ENCODE results near the gene KANK4.
A peak's percentile ranks its signal among the peaks of the same experiment; 100 is the strongest.

KANK4 gene

DNA sequence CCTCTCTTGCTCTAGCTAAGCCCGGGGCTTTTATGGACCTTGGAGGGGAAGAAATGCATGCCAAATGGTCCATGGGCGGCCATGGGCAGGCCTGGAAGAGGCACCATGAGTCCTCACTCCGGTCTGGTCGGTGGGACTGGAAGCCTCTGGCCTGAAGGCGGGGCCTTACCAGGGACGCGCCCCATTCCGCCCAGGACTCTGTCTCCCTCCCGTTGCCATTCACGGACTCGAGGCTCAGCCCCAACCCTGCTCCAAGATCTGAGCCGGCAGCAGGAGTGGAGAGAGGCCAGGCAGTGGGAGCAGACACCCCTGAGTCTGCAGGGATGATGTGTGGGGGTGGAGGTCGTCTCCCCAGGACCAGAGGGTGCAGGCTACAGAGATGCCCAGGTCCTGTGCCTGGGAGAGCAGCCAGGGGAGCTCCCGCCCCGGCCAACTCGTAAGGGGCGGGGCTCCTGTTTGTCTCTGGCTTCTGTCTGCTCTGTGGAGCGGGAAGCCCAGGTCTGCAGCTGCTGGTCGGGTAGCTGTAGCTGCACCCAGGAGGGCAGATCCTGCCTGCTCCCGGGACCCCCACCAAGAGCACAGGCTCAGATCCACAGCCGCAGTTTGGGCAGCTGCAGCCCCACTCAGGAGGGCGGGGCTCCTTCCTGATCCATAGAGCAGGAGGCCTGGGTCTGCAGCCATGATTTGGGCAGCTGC lies 8.3 kb upstream of the KANK4 start:
- TF ChIP-seq, protein P1, sequence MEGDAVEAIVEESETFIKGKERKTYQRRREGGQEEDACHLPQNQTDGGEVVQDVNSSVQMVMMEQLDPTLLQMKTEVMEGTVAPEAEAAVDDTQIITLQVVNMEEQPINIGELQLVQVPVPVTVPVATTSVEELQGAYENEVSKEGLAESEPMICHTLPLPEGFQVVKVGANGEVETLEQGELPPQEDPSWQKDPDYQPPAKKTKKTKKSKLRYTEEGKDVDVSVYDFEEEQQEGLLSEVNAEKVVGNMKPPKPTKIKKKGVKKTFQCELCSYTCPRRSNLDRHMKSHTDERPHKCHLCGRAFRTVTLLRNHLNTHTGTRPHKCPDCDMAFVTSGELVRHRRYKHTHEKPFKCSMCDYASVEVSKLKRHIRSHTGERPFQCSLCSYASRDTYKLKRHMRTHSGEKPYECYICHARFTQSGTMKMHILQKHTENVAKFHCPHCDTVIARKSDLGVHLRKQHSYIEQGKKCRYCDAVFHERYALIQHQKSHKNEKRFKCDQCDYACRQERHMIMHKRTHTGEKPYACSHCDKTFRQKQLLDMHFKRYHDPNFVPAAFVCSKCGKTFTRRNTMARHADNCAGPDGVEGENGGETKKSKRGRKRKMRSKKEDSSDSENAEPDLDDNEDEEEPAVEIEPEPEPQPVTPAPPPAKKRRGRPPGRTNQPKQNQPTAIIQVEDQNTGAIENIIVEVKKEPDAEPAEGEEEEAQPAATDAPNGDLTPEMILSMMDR (IDR thresholded peaks at IDR 0.05; ENCODE audit: low read depth, low read length): no peak
- H3K4me3 ChIP-seq (replicated peaks in 1 of 2; ENCODE audit: low read depth in 2 of 2, low read length in 2 of 2): no peak overlapping the region
- no peak for DNase-seq (ENCODE audit: low read depth in 2 of 2)

DNA sequence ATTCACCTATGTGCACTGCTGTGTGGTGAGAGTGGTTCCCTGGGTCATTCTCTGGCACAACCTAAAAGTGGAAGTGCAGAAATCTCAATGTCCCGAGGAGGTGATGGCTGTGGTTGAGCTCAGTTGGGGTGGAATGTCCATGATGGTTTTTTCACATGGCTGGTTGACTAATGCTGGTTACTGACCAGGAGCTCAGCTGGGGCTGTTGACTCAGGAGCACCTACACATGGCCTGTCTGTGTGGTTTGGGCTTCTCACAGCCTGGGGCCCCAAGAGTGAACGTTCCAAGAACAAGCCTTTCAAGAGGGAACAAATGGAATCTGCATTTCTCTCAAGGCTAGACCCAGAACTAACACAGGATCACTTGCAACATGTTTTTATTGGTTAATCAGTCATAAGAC lies 6.4 kb upstream of the KANK4 start:
- no peak for DNase-seq (ENCODE audit: low read depth in 2 of 2)
- no peak overlapping the region for H3K4me3 ChIP-seq (replicated peaks in 1 of 2; ENCODE audit: low read depth in 2 of 2, low read length in 2 of 2)
- TF ChIP-seq, protein P1 (IDR thresholded peaks at IDR 0.05; ENCODE audit: low read depth, low read length): no peak

DNA sequence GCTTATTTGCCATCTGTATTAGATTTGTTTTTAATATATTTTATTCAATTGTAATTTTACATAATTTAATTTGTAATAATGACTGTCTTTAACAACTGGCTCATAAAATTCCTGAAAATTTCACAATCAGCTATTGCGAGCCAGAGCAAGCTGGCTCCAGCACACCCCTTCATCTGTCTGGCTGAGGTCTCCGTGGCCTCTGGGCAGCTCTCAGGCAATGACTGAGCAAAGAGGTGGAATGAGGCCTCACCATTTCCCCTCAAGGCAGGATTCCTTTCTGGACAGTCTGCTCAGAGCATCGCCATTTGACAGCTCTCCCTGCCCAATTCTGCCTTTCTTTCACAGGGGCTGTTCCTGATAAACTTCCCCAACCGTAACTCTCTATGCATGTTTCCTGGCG lies 5.8 kb upstream of the KANK4 start:
- H3K4me3 ChIP-seq (replicated peaks in 1 of 2; ENCODE audit: low read depth in 2 of 2, low read length in 2 of 2): no peak overlapping the region
- TF ChIP-seq, protein P1 (IDR thresholded peaks at IDR 0.05; ENCODE audit: low read depth, low read length): no peak
- DNase-seq (ENCODE audit: low read depth in 2 of 2): peak in 1 of 2 donors; percentile 52

DNA sequence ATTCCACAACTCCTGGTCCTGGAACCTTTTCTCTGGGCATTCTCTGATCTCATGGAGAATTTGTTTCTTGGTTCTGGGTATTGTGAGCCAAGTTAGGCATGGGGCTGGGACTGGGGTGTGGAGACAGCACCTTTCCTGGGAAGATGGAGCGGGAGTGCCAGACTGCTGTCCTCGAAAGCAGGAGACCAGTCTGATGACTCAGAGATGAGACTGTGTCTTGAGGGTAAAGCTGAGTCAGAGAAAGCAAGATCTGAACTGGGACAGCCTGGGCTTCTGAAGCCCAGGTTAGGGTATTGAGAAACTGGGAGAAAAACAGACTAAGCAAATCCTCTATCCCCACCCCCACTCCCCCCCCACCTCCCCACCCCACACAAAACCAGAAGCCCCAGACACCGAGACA lies 2.2 kb upstream of the KANK4 start:
- DNase-seq (ENCODE audit: low read depth in 2 of 2): peak; percentile 16 to 69
- TF ChIP-seq, protein P1 (IDR thresholded peaks at IDR 0.05; ENCODE audit: low read depth, low read length): no peak
- no peak overlapping the region for H3K4me3 ChIP-seq (replicated peaks in 1 of 2; ENCODE audit: low read depth in 2 of 2, low read length in 2 of 2)

DNA sequence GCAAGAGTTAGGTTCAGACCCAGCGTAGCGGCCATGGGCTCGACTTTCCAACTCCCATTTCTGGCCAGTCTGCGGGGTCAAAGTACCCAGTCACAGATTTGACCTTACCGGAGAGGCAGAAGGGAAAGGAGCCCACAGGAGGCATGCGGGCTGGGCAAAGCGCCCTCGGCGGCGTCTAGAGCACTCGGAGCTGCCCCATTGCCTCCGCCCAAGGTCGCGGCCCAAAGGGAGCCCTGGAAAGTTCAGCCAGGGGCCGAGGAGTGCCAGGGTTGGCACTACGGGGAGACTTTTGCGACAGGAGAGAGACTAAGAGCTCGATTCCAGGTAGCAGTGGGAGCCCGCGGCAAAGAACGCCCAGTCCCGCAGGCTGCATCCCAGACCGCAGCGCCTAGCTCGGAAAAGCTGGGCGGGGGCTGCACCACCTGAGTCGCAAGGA lies 896 bp downstream of the KANK4 start:
- H3K4me3 ChIP-seq (replicated peaks in 1 of 2; ENCODE audit: low read depth in 2 of 2, low read length in 2 of 2): no peak overlapping the region
- TF ChIP-seq, protein P1 (IDR thresholded peaks at IDR 0.05; ENCODE audit: low read depth, low read length): no peak
- DNase-seq (ENCODE audit: low read depth in 2 of 2): no peak

DNA sequence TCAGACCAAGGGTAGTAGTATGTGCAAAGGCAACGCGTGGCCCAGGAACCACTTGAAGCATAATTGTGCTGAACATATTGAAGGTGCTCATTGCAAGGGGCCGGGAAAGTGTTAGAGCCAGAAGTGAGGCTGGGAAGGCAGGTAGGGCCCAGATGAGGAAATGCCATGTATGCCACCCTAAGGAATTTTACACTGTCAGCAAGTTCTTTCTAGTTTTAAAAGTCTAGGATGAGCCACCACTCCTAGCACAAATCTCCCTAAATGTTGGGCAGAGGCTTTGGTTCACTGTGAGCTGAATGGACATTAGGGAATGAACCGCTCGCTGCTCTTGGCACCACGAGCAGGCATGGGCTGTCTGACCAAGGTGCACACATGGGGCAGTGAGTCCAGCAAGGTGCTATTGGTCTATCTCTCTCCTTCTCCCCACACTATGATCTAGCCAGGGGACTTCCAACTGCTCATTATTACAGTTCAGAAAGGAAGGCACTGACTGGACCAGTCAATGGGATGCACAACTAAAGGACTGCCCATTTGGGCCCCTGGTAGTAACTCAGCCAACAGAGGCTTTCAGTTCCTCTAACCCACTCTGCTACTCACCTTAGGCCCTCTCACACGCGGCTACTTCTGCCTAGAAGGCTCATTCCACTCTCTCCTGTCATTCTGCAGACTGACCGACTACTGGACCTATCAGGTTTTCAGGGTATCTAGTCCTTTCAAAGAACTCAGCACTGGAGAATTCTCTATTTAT lies 2.0 kb downstream of the KANK4 start:
- TF ChIP-seq, protein P1 (IDR thresholded peaks at IDR 0.05; ENCODE audit: low read depth, low read length): no peak

More for the DNA sequence above, 2.0 kb downstream of the KANK4 start:
- H3K4me3 ChIP-seq (replicated peaks in 1 of 2; ENCODE audit: low read depth in 2 of 2, low read length in 2 of 2): no peak overlapping the region
- DNase-seq (ENCODE audit: low read depth in 2 of 2): no peak

Data from cardiac fibroblast (primary cell).